Fibroblast of upper back skin (primary cell): Measurements from ENCODE around the gene KDM7A.
"Not testable (repeated sequence)": the region's sequence is repeated elsewhere in the genome, so short reads cannot be mapped to it uniquely, and the experiment has no call there.

Experiments
- DNase-seq: peaks from one replicate; pipeline ENCODE4 v3.0.0-alpha.2; 2013

The KDM7A gene

DNA sequence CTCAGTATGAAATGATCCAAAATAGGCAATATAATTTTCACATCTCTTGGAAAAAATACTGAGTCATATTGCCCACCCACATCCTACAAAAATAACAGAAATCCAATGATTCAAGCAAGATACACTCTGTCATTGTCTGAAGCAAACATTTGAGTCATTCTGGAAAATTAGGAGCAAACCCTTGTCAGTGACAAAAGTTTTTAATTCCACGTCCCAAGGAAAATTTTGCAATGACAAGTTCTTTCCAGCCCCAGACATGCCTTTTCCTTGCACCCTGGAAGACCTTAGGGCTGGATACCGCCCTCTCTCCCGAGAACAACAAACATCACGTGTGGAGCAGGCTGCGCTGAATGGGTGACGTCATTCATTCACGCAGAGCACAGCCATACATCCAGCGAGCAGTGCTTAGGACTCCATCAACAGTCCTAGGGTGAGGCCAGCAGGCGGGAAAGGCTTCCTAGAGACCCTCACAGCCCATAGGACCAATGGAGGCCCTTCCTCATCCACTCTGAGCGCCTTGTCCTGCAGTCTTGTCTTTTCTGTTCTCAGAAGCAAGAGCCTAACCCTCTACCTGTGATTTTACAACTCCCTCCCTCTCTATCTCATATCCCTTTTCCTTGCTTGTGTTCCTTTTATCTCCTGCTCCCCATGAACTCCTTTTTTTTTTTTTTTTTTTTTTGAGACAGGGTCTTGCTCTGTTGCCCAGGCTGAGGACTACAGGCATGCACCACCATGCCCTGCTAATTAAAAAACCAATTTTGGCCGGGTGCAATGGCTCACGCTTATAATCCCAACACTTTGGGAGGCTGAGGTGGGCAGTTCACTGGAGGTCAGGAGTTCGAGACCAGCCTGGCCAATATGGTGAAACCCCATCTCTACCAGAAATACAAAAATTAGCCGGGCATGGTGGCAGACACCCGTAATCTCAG lies 23.5 kb upstream of the KDM7A start:
- DNase-seq = peak; percentile 10

DNA sequence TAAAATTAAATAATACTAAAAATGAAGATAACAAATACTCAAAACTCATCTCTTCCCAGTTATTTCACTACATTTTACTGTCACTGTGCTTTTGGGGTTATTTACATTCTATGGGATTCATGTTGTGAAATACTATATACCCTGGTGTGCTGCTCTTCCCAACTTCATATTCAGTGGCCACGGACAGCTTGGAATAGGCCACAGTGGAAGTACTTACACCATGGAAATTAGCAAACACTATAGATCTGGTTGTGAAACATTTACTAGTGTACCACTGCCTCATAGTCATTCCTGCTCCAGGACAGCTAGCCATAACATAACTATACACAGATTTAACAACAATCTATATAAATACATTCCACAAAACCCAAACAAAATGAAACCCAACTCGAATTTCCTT lies 21.2 kb upstream of the KDM7A start:
- no peak for DNase-seq

DNA sequence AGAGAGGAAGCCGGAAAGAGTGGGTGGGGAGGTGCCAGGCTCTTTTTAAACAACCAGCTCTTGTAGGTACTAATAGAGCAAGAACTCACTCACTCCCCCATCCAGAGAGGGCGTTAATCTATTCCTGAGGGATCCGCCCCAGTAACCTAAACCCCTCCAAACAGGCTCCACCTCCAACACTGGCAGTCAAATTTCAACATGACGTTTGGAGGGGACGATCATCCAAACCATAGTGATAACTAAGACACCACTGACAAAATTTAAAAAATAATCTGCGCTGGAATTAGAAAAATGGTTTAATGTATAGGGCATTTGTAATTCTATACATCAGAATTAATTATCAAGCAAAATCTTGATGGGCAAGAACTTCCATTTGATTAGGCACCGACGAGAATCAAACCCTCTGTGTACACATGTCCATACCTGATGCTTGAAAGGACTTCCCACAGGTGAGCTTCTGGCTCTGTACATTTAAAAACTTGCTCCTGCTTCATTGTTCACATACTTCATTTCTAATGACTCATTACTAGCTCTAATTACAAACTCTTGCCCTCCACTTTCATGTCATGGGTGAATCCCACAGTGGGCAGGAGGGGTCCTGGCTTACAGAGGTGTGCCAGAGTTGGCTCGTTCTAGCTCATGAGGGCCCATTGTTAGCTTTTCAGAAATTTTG lies 20.6 kb upstream of the KDM7A start:
- DNase-seq = no peak

DNA sequence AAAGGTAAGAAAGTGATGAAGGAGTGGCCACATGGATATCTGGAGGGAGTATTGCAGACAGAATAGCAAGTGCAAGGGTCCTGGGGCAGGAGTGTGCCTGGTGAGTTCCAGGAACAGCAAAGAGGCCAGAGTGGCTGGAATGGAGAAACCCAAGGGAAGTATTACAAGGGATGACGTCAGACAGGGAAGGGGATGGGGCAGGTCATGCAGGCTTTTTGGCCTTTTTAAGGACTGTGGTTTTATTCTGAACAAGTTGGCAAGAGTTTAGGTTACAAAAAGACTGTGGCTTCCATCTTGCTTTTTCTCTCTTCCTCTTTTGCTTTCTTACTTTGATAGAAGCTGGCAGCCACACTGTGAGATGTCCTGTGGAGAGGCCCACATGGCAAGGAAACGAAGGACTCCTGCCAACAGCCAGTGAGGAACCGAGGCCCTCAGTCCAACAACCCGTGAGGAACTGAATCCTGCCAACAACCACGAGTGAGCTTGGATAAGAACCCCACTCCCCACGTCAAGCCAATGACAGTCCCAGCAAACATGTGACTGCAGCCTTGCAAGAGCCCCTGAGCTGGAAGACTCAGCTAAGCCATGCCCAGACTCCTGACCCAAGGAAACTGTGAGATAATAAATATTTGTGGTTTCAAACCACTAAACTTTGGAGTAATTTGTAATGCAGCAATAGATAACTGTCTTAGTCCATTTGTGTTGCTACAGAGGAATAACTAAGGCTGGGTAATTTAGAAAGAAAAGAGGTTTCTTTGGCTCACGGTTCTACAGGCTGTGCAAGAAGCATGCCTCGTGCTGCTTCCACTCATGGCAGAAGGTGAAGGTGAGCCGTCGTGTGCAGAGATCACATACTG lies 19.8 kb upstream of the KDM7A start:
- peak; percentile 42 for DNase-seq

DNA sequence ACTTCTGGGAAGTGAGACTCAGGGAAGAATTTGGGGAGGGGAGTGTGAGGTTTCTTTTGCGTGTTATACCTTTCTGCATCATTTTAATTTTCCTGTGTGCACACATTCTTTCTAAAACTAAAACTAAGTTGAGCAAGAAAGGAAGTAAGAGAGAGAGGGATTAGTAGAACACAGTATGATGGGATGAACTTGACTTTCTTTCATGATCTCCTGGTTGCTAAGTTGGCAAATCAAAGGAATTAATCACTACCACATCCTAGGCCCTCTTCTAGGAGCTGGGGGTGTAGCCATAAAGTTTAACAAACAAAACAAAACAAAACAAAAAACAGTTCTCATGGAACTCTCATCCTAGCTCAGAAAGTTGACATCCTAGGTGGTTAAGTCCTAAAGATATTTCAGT lies 19.1 kb upstream of the KDM7A start:
- no peak for DNase-seq

DNA sequence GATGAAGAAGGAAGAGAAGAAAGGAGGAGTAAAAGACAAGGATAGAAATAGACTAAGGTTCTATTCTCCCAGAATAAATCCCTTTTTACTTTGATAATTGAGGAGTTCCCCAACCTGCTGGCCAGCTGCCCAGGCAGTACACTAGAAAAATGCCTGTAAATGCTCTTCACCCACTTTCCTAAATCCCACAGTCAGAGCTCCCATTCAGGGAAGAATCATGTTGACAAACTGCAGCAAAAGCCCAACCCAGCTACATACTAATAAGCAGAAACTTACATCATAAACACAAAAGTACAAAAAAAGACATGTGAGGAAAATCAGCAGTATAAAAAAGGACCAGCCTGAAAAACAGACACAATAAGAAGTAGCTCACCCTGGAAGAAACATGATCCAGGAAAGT lies 15.8 kb upstream of the KDM7A start:
- no peak for DNase-seq

DNA sequence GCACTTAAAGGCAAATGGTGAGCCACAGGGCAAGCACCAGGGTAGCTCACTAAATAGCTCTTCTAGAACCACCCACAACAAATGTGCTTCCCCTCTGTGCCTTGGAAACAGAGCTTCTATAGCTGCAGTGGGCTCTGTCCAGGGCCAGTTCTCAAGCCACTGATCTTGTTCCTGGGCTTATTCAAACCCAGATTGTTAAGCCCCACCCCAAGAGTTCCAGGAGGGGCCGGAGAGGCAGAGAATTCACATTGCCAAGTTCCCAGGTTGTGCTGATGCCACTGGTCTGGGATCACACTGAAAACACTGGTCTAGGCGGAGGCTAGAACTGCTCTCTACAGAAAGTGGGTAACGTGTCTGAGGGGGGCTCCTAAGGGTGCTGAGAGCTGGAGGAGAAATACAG lies 15.4 kb upstream of the KDM7A start:
- DNase-seq = no peak

DNA sequence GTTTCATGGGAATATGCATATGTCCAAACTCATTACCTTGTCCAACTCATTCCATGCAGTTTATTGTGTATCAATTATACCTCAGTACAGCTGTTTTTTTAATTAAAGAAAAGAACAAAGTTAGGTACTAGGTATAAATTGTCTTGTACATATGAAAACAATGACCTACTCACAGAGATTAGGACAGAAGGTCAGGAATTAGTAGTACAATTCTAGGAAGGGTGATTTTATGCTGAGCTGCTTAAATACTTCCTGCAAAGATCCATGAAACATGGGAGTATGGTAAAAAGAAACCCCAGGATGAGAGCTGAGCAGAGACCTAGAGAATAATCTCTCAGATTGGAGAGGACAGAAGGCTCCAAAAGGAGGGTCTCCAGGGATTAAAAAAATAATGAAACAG lies 13.8 kb upstream of the KDM7A start:
- no peak for DNase-seq

DNA sequence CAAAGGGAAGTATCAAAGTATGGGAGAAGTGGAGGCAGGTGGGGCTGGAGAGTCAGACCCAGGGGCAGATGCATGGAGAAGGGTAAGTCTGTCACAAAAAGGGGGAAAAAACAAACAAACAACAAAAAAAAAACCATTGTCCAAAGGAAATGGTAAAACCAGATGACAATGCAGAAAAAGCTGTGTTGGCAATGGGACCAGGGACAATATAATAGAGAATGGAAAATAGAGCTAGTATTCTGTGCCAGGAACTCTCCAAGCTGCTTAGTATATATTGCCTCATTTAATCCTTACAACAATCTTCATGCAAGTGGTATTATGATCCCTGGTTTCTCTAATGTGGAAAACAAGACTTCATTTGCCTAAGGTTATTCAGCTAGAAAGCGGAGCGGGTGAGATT lies 13.1 kb upstream of the KDM7A start:
- DNase-seq = no peak

DNA sequence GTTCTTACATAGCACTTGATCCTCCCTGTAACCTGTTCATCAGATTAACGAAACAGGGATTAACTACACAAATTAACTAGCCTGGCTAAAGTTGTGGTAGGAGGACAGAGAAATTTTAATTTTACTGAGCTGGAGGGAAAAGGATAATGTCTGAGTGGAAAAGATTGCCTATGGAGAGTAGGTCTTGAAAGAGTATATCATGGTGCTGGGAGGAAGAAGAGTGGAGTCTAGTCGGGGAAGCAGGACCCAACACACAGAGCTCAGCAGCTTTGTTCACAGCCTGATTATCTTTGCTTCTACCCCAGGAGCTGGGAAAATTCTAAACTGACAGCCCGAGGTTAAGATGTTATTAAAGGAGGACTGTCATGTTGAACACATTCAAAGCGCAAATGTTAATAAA lies 6.1 kb upstream of the KDM7A start:
- DNase-seq = no peak

DNA sequence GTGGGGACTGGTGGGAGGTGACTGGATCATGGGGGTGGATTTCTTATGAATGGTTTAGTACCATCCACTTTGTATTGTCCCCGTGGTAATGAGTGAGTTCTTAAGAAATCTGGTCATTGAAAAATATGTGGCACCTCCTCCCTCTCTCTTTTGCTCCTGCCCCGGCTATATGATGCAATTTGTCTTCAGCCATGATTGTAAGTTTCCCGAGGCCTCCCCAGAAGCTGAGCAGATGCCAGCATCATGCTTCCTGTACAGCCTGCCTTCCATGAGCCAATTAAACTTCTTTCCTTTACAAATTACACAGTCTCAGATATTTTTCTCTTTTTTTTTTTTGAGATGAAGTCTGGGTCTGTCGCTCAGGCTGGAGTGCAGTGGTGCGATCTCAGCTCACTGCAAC lies 2.6 kb upstream of the KDM7A start:
- DNase-seq = no peak

DNA sequence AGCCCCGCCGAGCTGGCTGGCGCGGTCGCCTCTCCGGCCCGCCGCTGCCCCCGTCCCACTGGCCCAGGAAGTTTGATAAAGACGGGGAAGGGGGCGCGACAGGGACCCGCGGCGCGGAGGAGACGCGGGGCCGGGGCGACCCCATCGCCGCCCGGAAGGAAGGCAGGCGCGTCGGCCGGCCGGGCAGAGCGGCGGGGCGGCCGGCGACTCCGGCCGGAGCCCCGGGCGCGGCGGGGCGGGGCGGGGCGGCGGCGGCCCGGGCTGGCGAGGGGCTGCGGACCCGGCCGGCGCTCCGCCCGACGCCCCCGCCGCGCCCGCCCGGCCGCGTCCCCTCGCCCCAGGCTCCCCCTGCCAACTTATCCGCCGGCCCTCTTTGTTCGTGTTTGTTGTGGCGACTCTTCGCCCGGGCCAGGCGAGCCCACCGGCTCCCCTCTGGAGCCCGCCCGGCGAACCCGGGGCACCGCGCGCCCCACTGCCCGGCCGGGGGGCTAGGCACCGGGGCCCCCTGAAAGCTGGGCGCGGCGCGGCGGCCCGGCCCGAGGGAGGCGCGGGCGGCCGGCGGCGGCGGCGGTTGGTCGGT lies 571 bp downstream of the KDM7A start:
- no peak for DNase-seq

DNA sequence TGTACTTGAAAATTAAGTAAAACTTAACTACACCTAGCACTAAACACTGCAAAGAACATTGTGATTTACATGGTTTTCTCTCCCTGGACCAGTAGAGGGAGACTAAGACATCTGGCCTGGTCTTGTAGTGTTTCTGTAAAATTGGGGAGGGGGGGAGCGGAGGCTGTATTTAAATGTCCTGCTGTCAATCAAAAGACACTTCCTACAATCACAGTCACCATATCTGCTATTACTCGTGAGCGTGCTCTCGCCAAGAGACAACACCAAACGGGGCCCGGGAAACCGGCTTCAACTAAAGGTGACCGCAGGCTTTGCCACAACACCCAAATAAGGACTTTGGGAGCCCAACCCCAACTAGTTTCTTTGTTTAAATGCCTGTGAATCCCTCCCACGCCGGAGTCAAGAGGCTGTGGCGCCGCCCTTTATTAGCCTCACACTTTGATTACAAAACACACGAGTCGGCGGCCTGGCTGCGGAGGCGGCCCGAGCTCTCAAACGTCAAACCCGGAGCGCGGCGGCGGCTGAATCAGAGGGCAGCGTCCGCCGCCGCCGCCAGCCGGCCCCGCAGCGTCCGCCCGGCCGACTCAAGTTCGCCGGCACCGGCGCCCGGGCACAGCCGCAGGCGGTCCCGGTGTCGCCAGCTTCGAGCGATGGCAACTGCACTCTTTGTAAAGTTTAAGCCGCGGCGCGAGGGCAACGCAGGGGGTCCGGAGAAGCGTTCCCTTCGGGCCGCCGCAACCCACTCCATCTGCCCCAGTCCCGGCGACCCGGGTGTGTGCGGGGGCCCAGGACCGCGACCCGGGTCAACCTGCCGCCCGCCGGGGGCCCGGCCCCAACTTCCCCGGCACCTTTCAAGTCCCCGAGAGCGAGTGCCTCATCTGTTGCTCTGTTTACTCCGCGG lies 1.3 kb downstream of the KDM7A start:
- DNase-seq = peak; percentile 93

DNA sequence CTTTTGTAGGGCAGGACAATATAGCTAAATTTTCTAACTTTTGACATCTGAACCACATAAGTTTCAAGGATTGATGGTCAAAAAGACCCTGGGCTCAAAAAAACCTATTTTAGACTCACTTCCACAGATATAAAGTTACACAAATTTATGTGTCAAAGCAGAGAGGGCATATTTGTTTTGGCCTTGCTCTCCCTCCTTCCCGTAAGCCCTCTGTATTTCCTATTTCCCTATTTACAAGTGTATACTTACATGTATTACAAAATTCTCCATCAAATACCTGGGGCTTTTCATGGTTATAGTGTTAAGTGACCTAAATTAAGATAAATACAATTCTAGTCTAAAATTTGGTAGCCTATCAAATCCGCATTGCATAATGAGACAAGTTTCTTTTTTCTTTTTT lies 2.6 kb downstream of the KDM7A start:
- DNase-seq = no peak

DNA sequence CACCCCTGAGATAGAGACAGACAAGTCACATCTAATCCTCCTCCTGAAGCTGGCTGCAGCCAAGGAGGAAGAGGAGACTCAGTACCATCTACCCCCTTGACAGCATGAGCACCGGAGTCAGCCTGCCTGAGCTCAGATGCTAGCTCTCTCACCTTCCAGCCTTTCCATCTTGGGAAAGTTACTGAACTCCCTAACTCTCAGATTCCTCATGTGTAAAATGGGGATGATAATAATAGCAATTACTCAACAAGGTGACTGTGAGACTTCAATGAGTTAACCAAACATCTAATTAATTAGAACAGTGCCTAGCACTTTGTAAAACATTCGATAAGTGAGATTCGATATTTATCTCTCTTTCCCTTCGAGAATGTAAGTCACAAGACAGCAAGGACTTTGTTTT lies 6.4 kb downstream of the KDM7A start:
- no peak for DNase-seq

DNA sequence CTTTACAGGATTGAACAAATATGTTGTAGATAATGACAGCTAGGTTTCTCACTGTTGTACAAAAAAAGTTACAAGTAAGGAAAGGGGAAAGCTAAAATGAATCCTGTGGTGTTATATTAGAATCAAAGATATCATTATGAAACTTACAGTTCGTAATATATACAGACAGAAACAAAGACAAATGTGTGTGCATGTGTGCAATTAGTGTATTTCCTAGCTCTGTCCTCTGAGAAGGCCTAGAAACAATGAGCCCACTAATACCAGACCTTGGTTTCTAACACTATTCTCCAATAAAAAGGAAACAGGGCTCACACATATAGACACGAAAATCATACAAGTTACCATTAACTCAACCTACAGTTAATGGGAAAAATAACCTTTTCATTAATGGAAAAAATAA lies 8.0 kb downstream of the KDM7A start:
- no peak for DNase-seq

DNA sequence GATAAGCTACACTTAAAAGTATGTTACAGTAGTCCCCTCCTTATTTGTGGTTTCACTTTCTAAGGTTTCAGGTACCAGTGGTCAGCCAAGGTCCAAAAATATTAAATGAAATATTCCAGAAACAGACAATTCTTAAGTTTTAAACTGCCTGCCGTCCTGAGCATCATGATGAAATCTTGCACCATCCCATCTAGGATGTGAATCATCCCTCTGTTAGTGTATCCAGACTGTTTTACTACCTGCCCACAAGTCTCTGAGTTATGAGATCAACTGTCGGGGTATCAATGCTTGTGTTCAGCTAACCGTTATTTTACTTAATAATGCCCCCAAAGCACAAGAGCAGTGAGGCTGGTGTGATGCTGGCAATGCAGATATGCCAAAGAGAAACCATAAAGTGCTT lies 11.4 kb downstream of the KDM7A start:
- peak; percentile 88 for DNase-seq

DNA sequence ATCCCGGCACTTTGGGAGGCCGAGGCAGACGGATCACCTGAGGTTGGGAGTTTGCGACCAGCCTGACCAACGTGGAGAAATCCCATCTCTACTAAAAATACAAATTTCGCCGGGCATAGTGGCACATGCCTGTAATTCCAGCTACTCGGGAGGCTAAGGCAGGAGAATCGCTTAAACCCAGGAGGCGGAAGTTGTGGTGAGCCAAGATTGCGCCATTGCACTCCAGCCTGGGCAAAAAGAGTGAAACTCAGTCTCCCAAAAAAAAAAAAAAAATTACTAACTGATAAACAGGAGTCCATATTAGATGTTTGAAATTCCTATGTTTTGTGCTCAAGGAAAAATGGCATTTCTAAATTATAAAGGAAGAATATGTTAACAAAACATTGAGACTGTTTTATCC lies 14.7 kb downstream of the KDM7A start:
- DNase-seq = not testable (repeated sequence)

DNA sequence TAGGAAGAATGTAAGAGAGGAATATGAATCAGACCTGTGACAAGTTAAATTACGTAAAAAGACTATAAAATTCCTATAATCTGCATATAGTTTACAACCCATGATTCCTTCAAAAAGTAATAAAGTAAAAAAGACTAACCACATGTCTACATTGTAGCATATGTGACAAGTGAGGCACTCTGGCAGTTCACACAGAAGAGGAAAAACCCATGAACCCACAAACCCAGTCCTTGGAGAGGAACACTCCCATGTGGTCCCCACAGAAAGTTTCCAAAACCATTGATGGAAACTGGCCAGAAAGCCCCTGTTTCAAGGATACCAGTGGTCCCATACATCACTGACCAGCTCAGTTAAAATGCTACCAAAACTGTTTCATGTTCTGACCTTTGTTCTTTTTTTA lies 15.7 kb downstream of the KDM7A start:
- no peak for DNase-seq

DNA sequence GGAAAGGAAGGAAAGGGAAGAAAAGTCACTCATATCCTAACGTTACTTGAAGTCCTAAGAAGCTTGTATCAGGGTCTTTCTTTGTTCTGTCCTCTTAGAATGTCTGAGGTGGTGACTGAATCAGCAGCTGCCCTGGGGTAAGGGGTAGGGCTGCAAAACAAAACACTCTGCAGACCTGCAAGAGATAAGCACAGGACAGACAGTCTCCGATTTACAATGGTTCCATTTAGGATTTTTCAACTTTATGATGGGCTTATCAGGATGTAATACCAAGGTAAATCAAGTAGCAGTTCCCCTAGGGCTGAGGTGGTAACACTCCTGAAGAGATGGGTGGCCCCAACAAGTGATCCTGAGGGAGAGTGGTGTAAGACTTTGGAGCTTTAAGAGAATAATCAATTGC lies 16.5 kb downstream of the KDM7A start:
- no peak for DNase-seq

DNA sequence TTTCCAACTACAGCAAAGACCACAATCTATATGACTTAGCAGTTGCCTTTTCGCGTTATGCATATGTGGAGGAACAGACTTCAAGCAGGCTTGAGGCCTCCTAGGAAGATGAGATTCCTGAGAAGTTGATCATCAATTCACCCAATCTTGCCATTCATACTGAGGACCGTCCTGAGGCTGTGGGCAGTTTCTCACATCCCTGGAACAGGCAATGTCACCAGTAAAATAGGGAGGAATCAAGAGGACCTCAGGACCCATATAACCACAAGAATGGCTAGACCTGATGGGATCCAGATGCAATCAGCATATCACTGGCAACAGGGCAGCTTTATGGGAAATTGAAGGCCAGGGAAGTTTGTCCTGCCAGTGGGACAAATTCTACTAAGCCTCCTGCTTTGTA lies 17.3 kb downstream of the KDM7A start:
- DNase-seq = peak; percentile 84

DNA sequence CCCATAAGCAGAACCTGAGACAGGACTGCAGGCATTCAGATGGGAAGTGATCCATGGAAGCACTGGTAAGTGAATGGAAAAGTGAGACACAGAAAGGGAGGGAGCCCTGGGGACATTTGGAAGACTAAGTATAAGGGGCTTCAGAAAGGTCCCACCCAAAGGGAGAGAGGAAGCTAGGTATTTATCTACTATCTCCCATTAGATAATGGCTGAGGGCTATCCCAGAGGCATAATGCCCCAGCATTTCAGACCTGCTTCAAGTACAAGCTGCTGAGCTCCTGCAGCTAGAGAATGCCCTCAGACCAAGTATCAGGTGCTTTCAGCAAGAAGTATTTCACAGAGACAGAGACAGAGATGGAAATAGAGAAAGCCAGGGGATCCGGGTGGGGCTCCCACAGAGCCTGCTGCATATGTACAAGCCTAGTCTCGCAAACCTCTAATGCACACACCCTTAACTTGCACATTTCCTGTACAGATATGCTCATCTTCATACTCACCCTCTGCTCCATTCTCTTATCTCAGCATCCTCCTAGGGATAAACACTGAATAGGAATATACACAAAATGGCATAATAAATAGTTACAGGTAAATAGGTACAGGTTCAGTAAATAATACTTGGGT lies 20.2 kb downstream of the KDM7A start:
- no peak for DNase-seq
